ENCODE measurements around the gene DENND1A.
"Not testable (repeated sequence)": the region's sequence is repeated elsewhere in the genome, so short reads cannot be mapped to it uniquely, and the experiment has no call there.

DENND1A gene

DNA sequence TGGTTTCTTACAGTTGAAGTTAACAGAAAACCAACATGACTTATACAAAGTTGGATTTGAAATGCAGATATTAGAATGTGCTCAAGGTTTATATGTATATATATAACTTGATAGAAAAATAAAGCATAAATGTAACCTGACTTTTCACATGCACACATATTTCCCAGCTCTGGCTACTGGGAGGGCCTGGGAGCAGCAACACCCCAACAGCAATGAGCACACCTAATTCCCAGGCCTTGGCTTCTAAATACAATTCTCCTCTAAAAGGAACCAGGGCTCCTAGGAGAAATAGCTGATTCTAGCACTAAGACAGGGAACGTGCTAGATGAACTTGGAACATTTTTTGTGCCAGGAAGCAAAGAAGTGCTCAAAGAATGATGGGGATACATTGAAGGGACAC, 42.1 kb downstream of the DENND1A start:
- peaks cover 0 to 20% (median 6%) of the 10 kb centered on the region in 11 experiments; a peak in 10 of 22 replicates for H3K9me3 ChIP-seq (replicated peaks in 1 of 11)

DNA sequence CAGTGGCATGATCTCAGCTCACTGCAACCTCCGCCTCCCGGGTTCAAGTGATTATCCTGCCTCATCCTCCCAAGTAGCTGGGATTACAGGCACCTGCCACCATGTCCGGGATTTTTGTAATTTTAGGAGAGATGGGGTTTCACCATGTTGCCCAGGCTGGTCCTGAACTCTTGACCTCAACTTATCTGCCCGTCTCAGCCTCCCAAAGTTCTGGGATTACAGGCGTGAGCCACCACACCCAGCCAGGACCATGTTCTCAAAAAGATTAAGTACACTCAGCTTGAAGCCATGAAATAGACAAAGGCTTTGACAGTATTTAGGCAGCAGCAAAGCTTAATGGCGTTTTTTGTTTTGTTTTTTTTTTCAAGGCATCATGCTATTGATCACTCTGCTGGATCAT, 44.1 kb downstream of the DENND1A start:
- not testable (repeated sequence) for H3K27me3 ChIP-seq, H3K4me2 ChIP-seq, H3K9ac ChIP-seq, H3K27ac ChIP-seq, H3K4me3 ChIP-seq
- Histone ChIP-seq H4K20me1 (peaks cover 9 to 99% (median 78%) of the 10 kb centered on the region in 11 experiments; a peak in 19 of 22 replicates), H3K9me3 (replicated peaks in 1 of 11) (peaks cover 0 to 20% (median 6%) of the 10 kb centered on the region in 11 experiments; a peak in 9 of 22 replicates), H3K4me1 (peaks cover 0 to 46% (median 0%) of the 10 kb centered on the region in 10 experiments; a peak in 7 of 20 replicates), H3K36me3 (peaks cover 0 to 44% (median 27%) of the 10 kb centered on the region in 11 experiments; a peak in 15 of 22 replicates)

More for the DNA sequence above, 42.1 kb downstream of the DENND1A start:
- Histone ChIP-seq H4K20me1 (peaks cover 5 to 99% (median 75%) of the 10 kb centered on the region in 11 experiments; a peak in 19 of 22 replicates), H3K4me1 (peaks cover 0 to 37% (median 0%) of the 10 kb centered on the region in 10 experiments; a peak in 5 of 20 replicates), H3K27ac (no peak overlapping the region), H3K9ac (no peak overlapping the region), H3K4me3 (no peak overlapping the region), H3K27me3 (no peaks in the 10 kb centered on the region), H3K36me3 (peaks cover 0 to 55% (median 30%) of the 10 kb centered on the region in 11 experiments; a peak in 15 of 22 replicates), H3K4me2 (no peak overlapping the region)
- no peak for TF ChIP-seq Cebpa-rat (IDR thresholded peaks at IDR 0.05)

DNA sequence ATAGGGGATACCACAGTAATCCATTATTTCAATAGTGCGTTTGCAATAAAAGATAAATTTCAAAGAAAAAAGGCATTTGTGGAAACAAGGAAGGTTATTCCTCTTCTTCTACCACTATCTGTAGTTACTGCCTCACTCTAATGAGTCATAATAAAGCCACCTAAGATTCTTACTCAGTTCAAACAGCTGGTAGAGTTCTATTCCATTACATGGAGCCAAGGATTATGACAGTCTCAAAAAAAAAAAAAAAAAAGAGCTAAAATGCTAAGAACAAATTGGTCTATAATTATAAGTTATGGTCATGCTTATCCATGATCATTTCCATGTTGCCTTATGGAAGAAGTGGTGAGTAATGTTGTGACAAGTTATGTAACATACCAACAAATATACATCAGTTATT, 46.3 kb downstream of the DENND1A start:
- Histone ChIP-seq H4K20me1 (peaks cover 9 to 100% (median 76%) of the 10 kb centered on the region in 11 experiments; a peak in 20 of 22 replicates), H3K9me3 (replicated peaks in 1 of 11) (peaks cover 0 to 19% (median 6%) of the 10 kb centered on the region in 11 experiments; a peak in 9 of 22 replicates), H3K4me1 (peaks cover 0 to 44% (median 0%) of the 10 kb centered on the region in 10 experiments; a peak in 7 of 20 replicates), H3K36me3 (peaks cover 0 to 39% (median 23%) of the 10 kb centered on the region in 11 experiments; a peak in 13 of 22 replicates), H3K27ac (no peak overlapping the region), H3K4me3 (no peak overlapping the region), H3K4me2 (no peak overlapping the region; a peak in 1 of 22 replicates), H3K9ac (no peak overlapping the region), H3K27me3 (no peaks in the 10 kb centered on the region)
- TF ChIP-seq Cebpa-rat (IDR thresholded peaks at IDR 0.05): no peak

DNA sequence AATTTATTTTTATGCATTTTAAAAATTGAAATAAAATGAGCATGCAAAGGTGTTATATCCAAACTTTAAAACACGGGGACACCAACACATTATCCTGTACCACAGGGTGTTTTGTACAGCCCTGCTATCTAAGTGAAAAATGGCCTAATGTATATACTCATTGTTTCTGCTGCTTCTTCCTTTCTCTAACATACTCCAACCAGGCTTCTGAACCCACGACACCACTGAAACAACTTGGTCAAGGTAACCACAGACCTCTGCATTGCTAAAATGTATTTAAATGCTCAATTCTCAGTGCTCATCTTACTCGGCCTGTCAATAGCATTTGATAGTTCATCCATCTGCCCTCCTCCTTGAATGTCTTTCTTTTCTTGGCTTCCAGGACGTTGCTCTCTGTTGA, 48.3 kb downstream of the DENND1A start:
- Histone ChIP-seq H3K27me3 (no peaks in the 10 kb centered on the region), H3K4me1 (peaks cover 0 to 40% (median 0%) of the 10 kb centered on the region in 10 experiments; a peak in 7 of 20 replicates), H3K27ac (no peak overlapping the region), H4K20me1 (peaks cover 4 to 85% (median 62%) of the 10 kb centered on the region in 11 experiments; a peak in 18 of 22 replicates), H3K9me3 (replicated peaks in 1 of 11) (peaks cover 0 to 13% (median 10%) of the 10 kb centered on the region in 11 experiments; a peak in 10 of 22 replicates), H3K9ac (no peak overlapping the region), H3K4me3 (no peak overlapping the region), H3K36me3 (peaks cover 19 to 40% (median 26%) of the 10 kb centered on the region in 11 experiments), H3K4me2 (peak overlapping the region in 1 of 11 experiments; percentile 41; a peak in 2 of 22 replicates)
- TF ChIP-seq Cebpa-rat (IDR thresholded peaks at IDR 0.05): no peak

DNA sequence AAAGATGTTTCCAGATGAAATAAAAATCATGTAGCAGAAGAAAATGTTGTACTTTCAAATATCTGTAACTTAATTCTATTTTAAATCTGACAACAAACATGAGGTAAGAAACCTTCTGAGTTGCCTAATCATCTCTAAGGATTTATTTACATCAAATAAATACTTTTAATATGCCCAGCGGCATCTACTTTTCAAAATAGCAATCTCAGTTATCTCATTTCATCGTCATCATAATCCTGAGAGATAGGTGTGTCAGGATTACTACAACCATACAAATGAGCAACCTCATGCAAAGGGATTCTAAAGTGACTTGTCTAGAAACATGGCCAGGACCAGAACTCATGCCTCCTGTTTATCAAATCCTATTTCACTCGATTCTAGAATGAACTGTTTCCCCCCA, 49.5 kb downstream of the DENND1A start:
- Histone ChIP-seq H3K4me1 (peaks cover 0 to 40% (median 0%) of the 10 kb centered on the region in 10 experiments; a peak in 7 of 20 replicates), H3K27me3 (no peaks in the 10 kb centered on the region), H3K9ac (no peak overlapping the region), H3K9me3 (replicated peaks in 1 of 11) (peaks cover 0 to 13% (median 11%) of the 10 kb centered on the region in 11 experiments; a peak in 10 of 22 replicates), H4K20me1 (peaks cover 4 to 78% (median 55%) of the 10 kb centered on the region in 11 experiments; a peak in 18 of 22 replicates), H3K4me2 (no peak overlapping the region), H3K27ac (no peak overlapping the region), H3K4me3 (no peak overlapping the region), H3K36me3 (peaks cover 30 to 45% (median 38%) of the 10 kb centered on the region in 11 experiments)
- no peak for TF ChIP-seq Cebpa-rat (IDR thresholded peaks at IDR 0.05)

DNA sequence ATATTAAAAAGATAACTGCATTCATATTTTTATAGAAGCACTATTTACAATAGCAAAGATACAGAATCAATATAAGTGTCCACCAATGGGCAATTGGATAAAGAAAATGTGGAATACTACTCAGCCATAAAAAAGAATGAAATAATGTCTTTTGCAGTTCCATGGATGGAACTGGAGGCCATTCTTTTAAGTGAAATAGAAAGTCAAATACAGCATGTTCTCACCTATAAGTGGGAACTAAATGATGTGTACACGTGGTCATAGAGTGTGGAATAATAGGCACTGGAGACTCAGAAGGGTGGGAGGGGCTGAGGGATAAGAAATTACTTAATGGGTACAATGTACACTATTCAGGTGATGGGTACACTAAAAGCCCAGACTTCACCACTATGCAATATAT, 53.2 kb downstream of the DENND1A start:
- Histone ChIP-seq H3K9ac (no peak overlapping the region), H3K4me1 (peaks cover 0 to 29% (median 0%) of the 10 kb centered on the region in 10 experiments; a peak in 6 of 20 replicates), H3K27me3 (no peaks in the 10 kb centered on the region), H3K4me3 (no peak overlapping the region), H3K4me2 (no peak overlapping the region), H3K36me3 (peaks cover 33 to 55% (median 44%) of the 10 kb centered on the region in 11 experiments), H3K27ac (no peak overlapping the region), H4K20me1 (peaks cover 2 to 46% (median 23%) of the 10 kb centered on the region in 11 experiments; a peak in 17 of 22 replicates), H3K9me3 (replicated peaks in 1 of 11) (peaks cover 0 to 13% (median 11%) of the 10 kb centered on the region in 11 experiments; a peak in 10 of 22 replicates)
- no peak for TF ChIP-seq Cebpa-rat (IDR thresholded peaks at IDR 0.05)

DNA sequence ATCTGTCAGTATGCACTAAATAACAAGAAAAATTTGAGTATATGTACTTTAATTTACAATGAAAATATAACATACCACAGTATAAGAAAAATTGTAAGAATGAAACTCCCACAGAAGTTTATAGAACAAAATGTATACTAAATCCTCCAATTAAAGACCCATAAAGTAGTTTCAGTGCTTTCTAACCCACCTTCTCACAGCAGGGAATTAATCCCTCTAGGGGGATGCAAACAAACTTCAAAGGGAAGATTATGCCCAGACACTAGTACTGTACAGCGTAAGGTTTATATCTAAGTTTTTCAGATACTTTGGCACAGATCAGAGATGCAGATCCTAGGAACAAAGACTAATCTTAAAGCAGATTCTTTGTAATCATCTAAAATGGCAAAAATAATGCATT, 57.2 kb downstream of the DENND1A start:
- Histone ChIP-seq H3K4me1 (peaks cover 5 to 56% (median 11%) of the 10 kb centered on the region in 10 experiments; a peak in 19 of 20 replicates), H3K4me2 (peak overlapping the region in 2 of 11 experiments; percentile 19 to 36; a peak in 2 of 22 replicates), H3K4me3 (no peak overlapping the region), H3K27ac (no peak overlapping the region; a peak in 1 of 22 replicates), H3K27me3 (no peaks in the 10 kb centered on the region), H4K20me1 (peaks cover 0 to 9% (median 0%) of the 10 kb centered on the region in 11 experiments; a peak in 3 of 22 replicates), H3K36me3 (peaks cover 25 to 50% (median 38%) of the 10 kb centered on the region in 11 experiments), H3K9me3 (replicated peaks in 1 of 11) (peaks cover 0 to 23% (median 11%) of the 10 kb centered on the region in 11 experiments; a peak in 10 of 22 replicates), H3K9ac (no peak overlapping the region; a peak in 1 of 22 replicates)
- TF ChIP-seq Cebpa-rat (IDR thresholded peaks at IDR 0.05): no peak

DNA sequence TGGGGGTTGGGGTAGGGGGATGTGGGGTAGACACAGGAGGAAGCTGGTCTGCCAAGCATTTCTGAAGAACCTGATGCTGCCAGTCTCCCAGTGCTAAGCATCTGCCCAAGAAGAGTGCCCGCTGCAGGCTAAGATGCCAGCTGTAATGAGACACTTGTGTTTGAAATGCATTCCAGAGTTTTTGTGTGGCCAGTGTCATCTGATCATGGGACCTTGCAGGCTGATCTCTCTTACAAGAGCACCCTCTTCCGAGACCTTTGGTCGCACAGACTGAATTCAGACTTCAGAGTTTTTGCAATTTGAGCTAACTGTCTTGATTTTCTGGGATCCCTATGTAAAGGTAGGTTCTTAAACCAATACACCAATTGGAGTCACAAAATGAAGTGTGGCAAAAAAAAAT, 58.1 kb downstream of the DENND1A start:
- H3K9ac ChIP-seq: no peak overlapping the region
- H3K27ac ChIP-seq: no peak overlapping the region
- H3K4me1 ChIP-seq: peaks cover 14 to 62% (median 19%) of the 10 kb centered on the region in 10 experiments
- peaks cover 0 to 14% (median 2%) of the 10 kb centered on the region in 11 experiments; a peak in 6 of 22 replicates for H3K9me3 ChIP-seq (replicated peaks in 1 of 11)
- H4K20me1 ChIP-seq: peaks cover 0 to 9% (median 0%) of the 10 kb centered on the region in 11 experiments; a peak in 3 of 22 replicates
- H3K4me3 ChIP-seq: no peak overlapping the region
- H3K4me2 ChIP-seq: peak overlapping the region in 2 of 11 experiments; percentile 66 to 68; a peak in 4 of 22 replicates
- peaks cover 16 to 41% (median 29%) of the 10 kb centered on the region in 11 experiments for H3K36me3 ChIP-seq
- no peaks in the 10 kb centered on the region for H3K27me3 ChIP-seq
- TF ChIP-seq Cebpa-rat (IDR thresholded peaks at IDR 0.05): no peak

DNA sequence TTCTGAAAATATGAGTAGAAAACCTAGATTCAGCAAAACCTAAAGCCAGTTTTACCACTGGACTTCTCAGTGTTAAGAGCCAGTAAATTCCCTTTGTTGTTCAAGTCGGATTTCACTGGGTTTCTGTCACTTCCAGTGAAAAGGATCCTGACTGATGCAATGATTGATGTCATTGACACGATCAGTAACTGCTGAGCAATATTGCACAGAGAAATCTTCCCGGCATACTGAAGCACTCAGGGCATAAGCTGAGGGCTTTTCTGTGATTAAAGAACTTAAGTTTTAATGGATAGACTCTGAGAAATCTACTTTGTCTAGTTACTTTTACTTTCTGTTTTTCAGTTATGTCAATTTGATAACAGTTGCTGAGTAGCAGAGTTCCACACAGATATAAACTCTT, 61.9 kb downstream of the DENND1A start:
- TF ChIP-seq Cebpa-rat (IDR thresholded peaks at IDR 0.05): no peak; a peak in 1 of 22 replicates
- H4K20me1 ChIP-seq: no peaks in the 10 kb centered on the region
- no peaks in the 10 kb centered on the region for H3K27me3 ChIP-seq
- peak overlapping the region; percentile 40 to 88 (median 76); a peak in 21 of 22 replicates for H3K4me2 ChIP-seq
- H3K27ac ChIP-seq: peak overlapping the region; percentile 57 to 93 (median 87)
- peaks cover 0 to 29% (median 6%) of the 10 kb centered on the region in 11 experiments; a peak in 10 of 22 replicates for H3K9me3 ChIP-seq (replicated peaks in 1 of 11)
- peak overlapping the region in 1 of 10 experiments; percentile 0; a peak in 2 of 20 replicates for H3K4me3 ChIP-seq
- peaks cover 0 to 23% (median 7%) of the 10 kb centered on the region in 11 experiments; a peak in 7 of 22 replicates for H3K36me3 ChIP-seq
- H3K9ac ChIP-seq: peak overlapping the region in 9 of 11 experiments; percentile 19 to 84 (median 73); a peak in 14 of 22 replicates
- peaks cover 44 to 96% (median 56%) of the 10 kb centered on the region in 10 experiments for H3K4me1 ChIP-seq
